BLaER1 (cell line): ENCODE data around the gene ZNF385A.

ENCODE experiments used
- H3K27ac ChIP-seq: shearing (Covaris generic); formaldehyde crosslinking; 2 replicates; pipeline ENCODE4 v1.8.1; 2022
- H3K27me3 ChIP-seq: shearing (Covaris generic); formaldehyde crosslinking; 2 replicates; pipeline ENCODE4 v1.8.1; 2022
- H3K36me3 ChIP-seq: shearing (Covaris generic); formaldehyde crosslinking; 2 replicates; pipeline ENCODE4 v1.8.1; 2022
- H3K4me1 ChIP-seq: shearing (Covaris generic); formaldehyde crosslinking; 2 replicates; pipeline ENCODE4 v1.8.1; 2022
- H3K4me2 ChIP-seq: shearing (Covaris generic); formaldehyde crosslinking; 2 replicates; pipeline ENCODE4 v1.8.1; 2022
- H3K4me3 ChIP-seq: shearing (Covaris generic); formaldehyde crosslinking; 2 replicates; pipeline ENCODE4 v1.8.1; 2022
- H3K9ac ChIP-seq: shearing (Covaris generic); formaldehyde crosslinking; 2 replicates; pipeline ENCODE4 v1.8.1; 2022
- H3K9me3 ChIP-seq: shearing (Covaris generic); formaldehyde crosslinking; 2 replicates; pipeline ENCODE4 v1.8.1; 2022
- H4K20me1 ChIP-seq: shearing (Covaris generic); formaldehyde crosslinking; 2 replicates; pipeline ENCODE4 v1.8.1; 2022
- Cebpa-rat ChIP-seq: shearing (Covaris generic); IDR thresholded peaks from 2 replicates; pipeline ENCODE4 v1.8.1; 2022

Gene ZNF385A

DNA sequence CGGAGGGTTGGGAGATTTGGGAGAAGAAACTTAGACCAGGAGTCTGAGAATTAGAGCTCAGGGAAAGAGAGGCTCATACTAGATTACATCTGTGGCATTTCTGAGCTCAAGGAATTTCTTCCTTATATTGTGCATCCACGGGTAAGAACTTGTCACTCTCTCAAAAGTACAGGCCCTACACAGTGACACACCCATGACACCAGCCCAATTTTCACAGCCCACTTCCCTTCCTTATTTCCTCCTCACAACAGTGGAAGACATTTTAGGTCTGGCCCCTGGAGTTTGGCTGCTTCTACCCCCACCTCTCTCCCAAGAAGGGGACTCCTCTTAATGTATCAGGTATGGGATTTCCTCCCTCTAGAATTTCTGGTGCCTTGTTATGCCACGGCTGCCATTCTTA lies 9.2 kb upstream of the ZNF385A start:
- H3K27ac ChIP-seq = peak overlapping the region; percentile 57
- H4K20me1 ChIP-seq = peaks cover 33% of the 10 kb centered on the region; the same call in 1 of the 2 replicates
- peaks cover 58% of the 10 kb centered on the region for H3K36me3 ChIP-seq
- H3K9me3 ChIP-seq = no peaks in the 10 kb centered on the region
- H3K27me3 ChIP-seq = no peaks in the 10 kb centered on the region
- peaks cover 65% of the 10 kb centered on the region for H3K4me1 ChIP-seq
- H3K4me3 ChIP-seq = no peak overlapping the region
- TF ChIP-seq Cebpa-rat = no peak
- peak overlapping the region; percentile 86 for H3K4me2 ChIP-seq
- peak overlapping the region; percentile 54 for H3K9ac ChIP-seq

DNA sequence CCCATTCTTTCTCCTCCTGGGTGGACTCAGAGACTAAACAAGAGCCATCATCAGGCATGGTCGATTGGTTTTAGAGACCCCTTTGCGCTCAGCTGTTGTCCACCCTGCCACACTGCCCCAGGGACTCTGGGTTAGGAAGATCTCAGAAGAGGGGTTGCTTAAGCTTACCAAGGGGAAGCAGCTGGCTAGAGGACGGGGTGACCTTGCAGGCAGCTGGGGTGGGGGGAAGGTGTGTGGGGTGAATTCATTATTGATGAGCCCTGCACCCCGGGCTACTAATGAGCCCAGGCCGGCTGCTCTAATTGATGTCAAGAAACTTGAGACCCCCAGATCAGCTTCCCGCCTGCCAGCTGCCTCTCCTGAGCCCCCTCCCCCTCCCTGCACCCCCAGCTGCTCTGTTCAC lies 8.7 kb upstream of the ZNF385A start:
- H4K20me1 ChIP-seq = peaks cover 33% of the 10 kb centered on the region; the same call in 1 of the 2 replicates
- no peak overlapping the region for H3K4me3 ChIP-seq
- peaks cover 52% of the 10 kb centered on the region for H3K36me3 ChIP-seq
- TF ChIP-seq Cebpa-rat = no peak
- peak overlapping the region; percentile 54 for H3K9ac ChIP-seq
- H3K4me1 ChIP-seq = peaks cover 66% of the 10 kb centered on the region
- H3K4me2 ChIP-seq = peak overlapping the region; percentile 86
- no peaks in the 10 kb centered on the region for H3K9me3 ChIP-seq
- H3K27me3 ChIP-seq = no peaks in the 10 kb centered on the region
- H3K27ac ChIP-seq = peak overlapping the region; percentile 57

DNA sequence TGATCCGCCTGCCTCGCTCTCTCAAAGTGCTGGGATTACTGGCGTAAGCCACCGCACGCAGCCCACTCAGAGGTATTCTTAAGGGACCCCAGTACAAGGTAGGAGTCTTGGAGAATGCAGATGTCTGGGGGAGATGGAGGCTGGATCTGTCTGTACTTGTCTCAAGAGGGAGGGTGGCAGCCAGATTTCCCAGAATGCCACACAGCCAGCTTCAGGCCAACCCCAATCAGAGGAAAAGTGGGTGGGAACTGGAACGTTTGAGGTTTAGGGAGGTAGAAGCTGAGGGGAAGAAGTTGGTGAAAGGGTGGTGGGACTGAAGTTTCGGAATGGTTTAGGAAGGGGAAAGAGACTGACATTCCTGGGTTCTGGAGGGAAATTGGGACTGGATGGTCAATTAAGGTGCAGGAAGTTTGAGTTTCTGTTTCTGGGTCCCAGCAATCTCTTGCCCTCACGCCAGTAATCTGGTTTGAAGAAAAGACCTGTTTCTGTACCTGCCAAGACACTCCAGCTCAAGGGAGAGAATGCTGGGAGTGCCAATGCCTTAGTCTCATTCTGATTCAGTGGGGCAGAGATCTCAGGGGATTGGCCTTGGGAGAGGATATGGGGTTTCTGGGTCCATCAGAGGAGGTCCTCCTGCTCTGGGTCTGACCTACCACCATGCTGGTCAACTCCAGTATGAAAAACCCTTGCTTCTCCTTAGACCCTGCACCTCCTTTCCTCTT lies 8.1 kb upstream of the ZNF385A start:
- H3K4me1 ChIP-seq = peaks cover 71% of the 10 kb centered on the region
- TF ChIP-seq Cebpa-rat = no peak
- H3K27ac ChIP-seq = 0 out of 2 replicates have a peak overlapping the region, but pooled peaks have one; percentile 57

DNA sequence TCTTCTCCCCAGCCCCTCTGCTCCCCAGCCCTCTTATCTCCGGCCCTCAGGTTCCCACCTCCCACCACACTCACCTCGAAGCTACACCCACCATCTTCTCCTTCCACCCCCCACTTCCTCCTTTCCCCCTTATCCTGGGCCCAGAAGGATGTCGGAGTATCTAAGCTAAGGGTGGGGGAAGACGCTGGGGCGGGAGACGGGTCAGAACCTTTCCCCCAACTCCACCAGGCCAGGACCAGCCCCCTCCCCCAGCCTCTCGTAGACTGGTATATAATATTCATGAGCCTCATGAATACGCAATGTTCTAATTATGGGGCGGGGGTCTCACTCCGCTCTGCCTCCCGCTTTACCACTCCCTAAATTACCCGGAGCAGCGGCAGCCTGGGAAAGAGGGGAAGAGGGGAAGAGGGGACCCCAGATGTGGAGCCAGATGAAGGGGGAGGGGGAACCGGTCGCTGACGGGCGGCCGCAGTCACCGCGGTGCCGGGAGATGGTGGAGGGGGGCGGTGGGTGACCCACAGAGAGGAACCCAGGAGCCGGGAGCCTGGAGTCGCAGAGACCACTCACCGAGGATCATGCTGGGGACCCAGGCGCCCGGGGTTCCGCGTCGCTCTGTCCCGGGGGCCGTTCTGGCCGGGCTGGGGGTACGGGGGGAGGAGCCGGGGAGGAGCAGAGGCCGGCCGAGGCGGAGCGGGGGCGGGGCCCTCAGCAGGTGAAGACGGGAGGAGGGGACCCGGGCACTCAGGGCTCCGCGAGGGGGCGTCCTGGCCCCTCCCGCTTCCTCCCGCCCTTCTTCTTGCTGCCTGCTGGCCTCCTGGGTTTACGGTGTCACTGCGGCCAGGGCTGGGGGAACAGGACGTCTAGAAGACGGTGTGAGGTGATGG lies 6.4 kb upstream of the ZNF385A start:
- H3K36me3 ChIP-seq = peaks cover 29% of the 10 kb centered on the region
- peak overlapping the region; percentile 77 for H3K9ac ChIP-seq
- TF ChIP-seq Cebpa-rat = no peak
- peaks cover 28% of the 10 kb centered on the region; the same call in 1 of the 2 replicates for H4K20me1 ChIP-seq
- H3K4me3 ChIP-seq = peak overlapping the region; percentile 78
- no peaks in the 10 kb centered on the region for H3K27me3 ChIP-seq
- no peaks in the 10 kb centered on the region for H3K9me3 ChIP-seq
- peak overlapping the region; percentile 86 for H3K4me2 ChIP-seq
- H3K27ac ChIP-seq = peak overlapping the region; percentile 71
- peaks cover 87% of the 10 kb centered on the region for H3K4me1 ChIP-seq

More for the DNA sequence above, 8.1 kb upstream of the ZNF385A start:
- no peaks in the 10 kb centered on the region for H3K9me3 ChIP-seq
- H3K27me3 ChIP-seq = no peaks in the 10 kb centered on the region
- peaks cover 33% of the 10 kb centered on the region; the same call in 1 of the 2 replicates for H4K20me1 ChIP-seq
- H3K36me3 ChIP-seq = peaks cover 47% of the 10 kb centered on the region
- peak overlapping the region; percentile 86 for H3K4me2 ChIP-seq
- H3K9ac ChIP-seq = no peak overlapping the region
- H3K4me3 ChIP-seq = no peak overlapping the region

DNA sequence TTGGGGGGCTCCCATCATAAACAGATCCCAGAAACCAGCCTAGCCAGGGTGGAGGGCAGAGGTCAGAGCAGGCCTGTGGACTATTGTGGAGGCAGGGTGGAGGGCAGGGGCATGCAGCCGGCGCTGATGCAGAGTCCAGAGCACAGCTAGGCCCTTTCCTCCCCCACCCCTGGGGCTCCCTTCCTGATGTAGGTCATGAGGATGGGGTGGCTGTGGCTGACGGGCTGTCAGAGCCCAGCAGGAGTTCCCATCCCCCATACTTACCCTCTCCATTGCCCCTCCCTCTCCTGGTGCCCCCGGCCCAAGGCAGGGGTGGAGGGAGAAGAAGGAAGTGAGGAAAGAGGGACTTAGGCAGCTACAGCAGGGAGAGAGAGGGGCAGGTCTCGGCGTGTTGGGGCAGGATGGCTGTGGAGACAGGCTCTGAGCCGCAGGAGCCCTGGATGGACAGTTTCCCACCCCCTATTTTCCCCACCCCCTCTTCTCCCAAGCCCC lies 5.7 kb upstream of the ZNF385A start:
- Histone ChIP-seq H3K9me3 (no peaks in the 10 kb centered on the region), H3K4me2 (peak overlapping the region; percentile 86), H3K9ac (peak overlapping the region; percentile 77; the same call in 1 of the 2 replicates), H3K36me3 (peaks cover 23% of the 10 kb centered on the region), H3K27ac (peak overlapping the region; percentile 71), H3K4me3 (peak overlapping the region; percentile 78), H3K27me3 (no peaks in the 10 kb centered on the region), H4K20me1 (peaks cover 21% of the 10 kb centered on the region; the same call in 1 of the 2 replicates), H3K4me1 (peaks cover 89% of the 10 kb centered on the region)
- TF ChIP-seq Cebpa-rat = no peak

DNA sequence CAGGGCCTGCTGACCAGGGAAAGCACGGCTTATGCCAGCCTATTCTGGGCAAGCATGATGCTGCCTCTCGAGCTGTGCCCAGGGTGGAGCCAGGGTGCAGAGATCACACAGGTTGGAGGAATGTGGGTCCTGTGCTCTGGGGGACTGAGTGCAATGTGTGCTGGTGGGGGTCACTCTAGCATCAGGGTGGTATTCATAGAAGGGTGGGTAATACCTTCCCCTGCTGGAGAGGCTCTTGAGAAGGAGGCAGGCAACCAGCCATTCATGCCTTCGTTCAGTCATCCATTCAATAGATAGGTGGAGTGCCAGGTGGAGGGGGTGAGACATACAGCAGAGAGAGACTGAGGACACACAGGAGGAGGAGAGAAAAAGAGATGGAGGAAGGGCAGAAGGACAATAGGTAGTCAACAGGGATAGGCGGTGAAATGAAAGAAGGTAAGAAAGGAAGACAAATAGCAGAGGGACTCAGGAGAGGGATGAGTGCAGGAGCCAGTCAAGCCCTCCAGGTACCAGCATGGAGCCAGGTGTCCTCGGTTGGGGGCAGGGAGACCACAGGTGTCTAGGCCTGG lies 5.2 kb upstream of the ZNF385A start:
- H3K36me3 ChIP-seq = peaks cover 17% of the 10 kb centered on the region
- peak overlapping the region; percentile 71 for H3K27ac ChIP-seq
- H3K9ac ChIP-seq = peak overlapping the region; percentile 51; the same call in 1 of the 2 replicates
- no peaks in the 10 kb centered on the region for H3K27me3 ChIP-seq
- H3K4me2 ChIP-seq = peak overlapping the region; percentile 86
- peaks cover 16% of the 10 kb centered on the region; the same call in 1 of the 2 replicates for H4K20me1 ChIP-seq
- H3K9me3 ChIP-seq = no peaks in the 10 kb centered on the region
- peak overlapping the region; percentile 78 for H3K4me3 ChIP-seq
- TF ChIP-seq Cebpa-rat = no peak
- peaks cover 89% of the 10 kb centered on the region for H3K4me1 ChIP-seq

DNA sequence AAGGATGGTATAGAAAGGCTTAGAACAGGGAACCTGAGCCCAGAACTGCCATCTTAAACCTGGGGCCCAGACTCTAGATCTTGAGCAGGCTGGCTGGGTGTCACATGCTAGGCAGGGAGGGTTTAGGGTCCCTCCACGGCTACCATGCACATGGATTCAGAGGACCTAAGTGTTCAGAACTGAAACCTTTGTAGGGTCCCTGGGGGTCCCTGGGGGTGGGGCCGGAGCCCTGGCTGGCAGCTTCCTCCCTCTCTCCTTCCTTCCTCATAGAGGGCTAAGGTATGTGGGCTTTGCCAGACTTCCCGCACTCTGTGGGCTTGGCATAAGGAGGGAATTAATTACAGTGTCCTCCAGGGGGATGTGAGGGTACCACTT lies 4.6 kb upstream of the ZNF385A start:
- Histone ChIP-seq H3K4me1 (peaks cover 89% of the 10 kb centered on the region), H3K4me2 (peak overlapping the region; percentile 86), H3K9ac (no peak overlapping the region; the same call in 1 of the 2 replicates)

DNA sequence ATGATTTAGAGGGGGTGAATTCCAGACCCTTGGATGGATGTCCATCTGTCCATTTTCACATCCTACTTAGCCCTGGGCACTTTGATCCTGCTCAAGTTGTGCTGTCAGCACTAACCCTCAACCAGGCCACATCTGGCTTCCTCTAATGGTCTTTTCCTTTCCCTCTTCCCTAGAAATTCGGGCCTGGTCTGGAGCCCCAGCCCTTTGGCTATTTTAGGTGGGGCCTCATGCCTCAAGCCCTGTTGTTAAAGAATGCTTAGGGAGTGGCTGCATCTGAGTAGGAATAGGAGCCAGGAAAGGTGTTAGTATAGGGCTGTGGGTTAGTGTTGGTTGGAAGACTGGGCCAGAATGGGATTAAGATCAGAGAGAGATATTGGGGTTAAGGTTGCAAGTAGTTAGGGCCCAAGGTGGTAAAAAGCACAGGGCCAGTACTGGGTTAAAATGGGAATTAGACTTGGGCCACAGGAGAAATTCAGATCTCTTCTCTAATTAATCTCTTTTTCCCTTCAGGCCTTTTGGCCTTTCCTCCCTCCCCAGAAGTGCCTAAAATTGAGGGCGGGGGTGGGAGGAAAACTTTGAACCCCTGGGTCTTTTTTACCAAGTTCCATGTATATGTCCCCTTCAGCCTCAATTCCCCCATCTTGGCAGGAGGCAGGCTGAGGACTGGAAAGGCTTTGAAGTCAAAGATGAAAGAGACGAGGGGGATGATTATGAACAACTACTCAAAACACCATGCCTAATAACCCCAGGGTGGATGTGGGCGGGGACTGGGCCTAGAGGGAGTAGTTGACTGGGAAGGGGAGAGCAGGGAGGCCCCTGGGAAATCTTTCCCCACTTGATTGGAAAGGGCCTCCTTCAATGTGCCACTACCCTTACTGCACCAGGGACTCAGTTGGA lies 4.0 kb upstream of the ZNF385A start:
- TF ChIP-seq Cebpa-rat = no peak
- Histone ChIP-seq H3K4me3 (no peak overlapping the region), H3K36me3 (peaks cover 11% of the 10 kb centered on the region), H3K9ac (no peak overlapping the region; the same call in 1 of the 2 replicates), H3K4me1 (peaks cover 89% of the 10 kb centered on the region), H3K27me3 (no peaks in the 10 kb centered on the region), H4K20me1 (peaks cover 4% of the 10 kb centered on the region; the same call in 1 of the 2 replicates), H3K9me3 (no peaks in the 10 kb centered on the region), H3K27ac (peak overlapping the region; percentile 28; the same call in 1 of the 2 replicates), H3K4me2 (peak overlapping the region; percentile 86)

More for the DNA sequence above, 4.6 kb upstream of the ZNF385A start:
- peak overlapping the region; percentile 28; the same call in 1 of the 2 replicates for H3K27ac ChIP-seq
- no peak for TF ChIP-seq Cebpa-rat
- no peaks in the 10 kb centered on the region for H3K9me3 ChIP-seq
- no peak overlapping the region for H3K4me3 ChIP-seq
- H4K20me1 ChIP-seq = peaks cover 10% of the 10 kb centered on the region; the same call in 1 of the 2 replicates
- H3K36me3 ChIP-seq = peaks cover 14% of the 10 kb centered on the region
- H3K27me3 ChIP-seq = no peaks in the 10 kb centered on the region
